ENCODE results near the gene PWWP2B.

DNA sequence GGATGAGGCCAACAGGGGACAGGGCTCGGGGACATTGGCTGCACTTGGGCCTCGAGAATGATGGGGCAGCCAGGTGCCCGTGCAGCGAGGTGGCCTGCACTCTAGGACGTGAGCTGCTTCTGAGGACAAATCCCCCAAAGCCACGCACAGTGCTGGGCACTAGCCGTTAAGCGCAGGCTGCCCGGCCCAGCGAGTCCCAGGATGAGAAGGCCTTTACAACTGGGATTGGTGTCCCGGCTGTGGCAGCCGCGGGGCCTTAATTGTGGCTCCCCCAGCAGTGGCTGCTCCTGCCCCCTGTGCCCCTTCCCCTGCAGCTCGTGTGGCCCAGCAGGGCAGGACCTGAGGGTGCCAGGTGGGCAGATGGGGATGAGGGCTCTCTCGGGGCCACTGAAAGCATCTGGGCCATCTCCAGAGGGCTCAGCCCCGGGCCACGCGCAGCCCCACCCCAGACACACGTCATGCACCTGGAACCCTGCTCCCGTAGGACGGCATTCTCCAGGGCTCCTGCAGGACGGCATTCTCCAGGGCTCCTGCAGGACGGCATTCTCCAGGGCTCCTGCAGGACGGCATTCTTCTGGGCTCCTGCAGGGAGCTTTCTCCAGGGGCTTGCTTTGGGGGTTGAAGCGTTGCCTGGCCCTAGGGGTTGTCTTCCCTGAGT lies 6.6 kb downstream of the PWWP2B start:
- TF ChIP-seq, protein P1, sequence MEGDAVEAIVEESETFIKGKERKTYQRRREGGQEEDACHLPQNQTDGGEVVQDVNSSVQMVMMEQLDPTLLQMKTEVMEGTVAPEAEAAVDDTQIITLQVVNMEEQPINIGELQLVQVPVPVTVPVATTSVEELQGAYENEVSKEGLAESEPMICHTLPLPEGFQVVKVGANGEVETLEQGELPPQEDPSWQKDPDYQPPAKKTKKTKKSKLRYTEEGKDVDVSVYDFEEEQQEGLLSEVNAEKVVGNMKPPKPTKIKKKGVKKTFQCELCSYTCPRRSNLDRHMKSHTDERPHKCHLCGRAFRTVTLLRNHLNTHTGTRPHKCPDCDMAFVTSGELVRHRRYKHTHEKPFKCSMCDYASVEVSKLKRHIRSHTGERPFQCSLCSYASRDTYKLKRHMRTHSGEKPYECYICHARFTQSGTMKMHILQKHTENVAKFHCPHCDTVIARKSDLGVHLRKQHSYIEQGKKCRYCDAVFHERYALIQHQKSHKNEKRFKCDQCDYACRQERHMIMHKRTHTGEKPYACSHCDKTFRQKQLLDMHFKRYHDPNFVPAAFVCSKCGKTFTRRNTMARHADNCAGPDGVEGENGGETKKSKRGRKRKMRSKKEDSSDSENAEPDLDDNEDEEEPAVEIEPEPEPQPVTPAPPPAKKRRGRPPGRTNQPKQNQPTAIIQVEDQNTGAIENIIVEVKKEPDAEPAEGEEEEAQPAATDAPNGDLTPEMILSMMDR (IDR thresholded peaks at IDR 0.05; ENCODE audit: low read length), result no peak
- TF ChIP-seq EZH2 (IDR thresholded peaks at IDR 0.05; ENCODE audit: borderline replicate concordance, low read length), result no peak

Measured in OCI-LY1 (cell line).